ENCODE results near the gene RGS19. TPM values are rescaled to one million over a fixed set of nuclear protein-coding genes. Genes with fewer than 3 reads are reported as not detected.

The RGS19 gene
- total and polyA plus RNA-seq, 7 donors: 2.0 to 5.7 (median 3.5) TPM

- peak overlapping the region; percentile 67 for H3K4me3 ChIP-seq
- peaks cover 20% of the 10 kb centered on the region for H3K4me1 ChIP-seq
- WGBS, 3 donors: 19 to 28% (median 23%) methylated on average over 13 of the region's 13 CpGs
- TF ChIP-seq CTCF (IDR thresholded peaks at IDR 0.05): no peak
- peaks cover 0 to 49% (median 12%) of the 10 kb centered on the region in 3 donors for H3K27me3 ChIP-seq (ENCODE audit: insufficient read depth in 3 of 3, low read length in 2 of 3)
- no peaks in the 10 kb centered on the region for H3K9me3 ChIP-seq
- H3K36me3 ChIP-seq (ENCODE audit: insufficient read depth in 1 of 2, low read depth in 1 of 2): no peaks in the 10 kb centered on the region
- ATAC-seq (no peak), DNase-seq (no peak)
- intact Hi-C loops (cut with DNase I): loop anchor here in 1 of 2 donors (2.0 kb wide), 1 partner anchor 38 kb away; no protein-coding TSS in a partner anchor
- H3K27ac ChIP-seq: no peak overlapping the region
Measured at GRCh38 chr20:64082820-64083377, 3.6 kb upstream of the RGS19 start.

- H3K36me3 ChIP-seq (ENCODE audit: insufficient read depth in 1 of 2, low read depth in 1 of 2): no peaks in the 10 kb centered on the region
- no peak for TF ChIP-seq CTCF (IDR thresholded peaks at IDR 0.05)
- intact Hi-C loops (cut with DNase I): loop anchor here in 1 of 2 donors (2.0 kb wide), 1 partner anchor 39 kb away; no protein-coding TSS in a partner anchor
- H3K4me1 ChIP-seq: peaks cover 20% of the 10 kb centered on the region
- no peak overlapping the region for H3K4me3 ChIP-seq
- WGBS, 3 donors: 38 to 45% (median 42%) methylated on average over 12 to 13 of the region's 13 CpGs
- no peak overlapping the region for H3K27ac ChIP-seq
- H3K27me3 ChIP-seq (ENCODE audit: insufficient read depth in 3 of 3, low read length in 2 of 3): peaks cover 0 to 45% (median 10%) of the 10 kb centered on the region in 3 donors
- ATAC-seq (no peak), DNase-seq (no peak)
- no peaks in the 10 kb centered on the region for H3K9me3 ChIP-seq
Measured at GRCh38 chr20:64082126-64082731, 2.9 kb upstream of the RGS19 start.

- WGBS, 3 donors: 83 to 87% (median 83%) methylated on average over 6 of the region's 6 CpGs
- Histone ChIP-seq H3K9me3 (no peaks in the 10 kb centered on the region), H3K27ac (no peak overlapping the region), H3K27me3 (ENCODE audit: insufficient read depth in 3 of 3, low read length in 2 of 3) (peaks cover 0 to 42% (median 10%) of the 10 kb centered on the region in 3 donors), H3K4me3 (no peak overlapping the region), H3K36me3 (ENCODE audit: insufficient read depth in 1 of 2, low read depth in 1 of 2) (no peaks in the 10 kb centered on the region), H3K4me1 (peaks cover 20% of the 10 kb centered on the region)
- DNase-seq: no peak
- TF ChIP-seq CTCF (IDR thresholded peaks at IDR 0.05): no peak
- ATAC-seq: no peak
- intact Hi-C loops (cut with DNase I): no loop called here
Measured at GRCh38 chr20:64081624-64081964, 2.3 kb upstream of the RGS19 start.

- no peak for TF ChIP-seq CTCF (IDR thresholded peaks at IDR 0.05)
- no peaks in the 10 kb centered on the region for H3K36me3 ChIP-seq (ENCODE audit: insufficient read depth in 1 of 2, low read depth in 1 of 2)
- WGBS, 3 donors: 82 to 85% (median 84%) methylated on average over 16 to 17 of the region's 17 CpGs
- ATAC-seq (no peak), DNase-seq (no peak)
- intact Hi-C loops (cut with DNase I): no loop called here
- H3K27me3 ChIP-seq (ENCODE audit: insufficient read depth in 3 of 3, low read length in 2 of 3): peaks cover 0 to 36% (median 10%) of the 10 kb centered on the region in 3 donors
- no peaks in the 10 kb centered on the region for H3K9me3 ChIP-seq
- H3K4me1 ChIP-seq: peaks cover 20% of the 10 kb centered on the region
- no peak overlapping the region for H3K4me3 ChIP-seq
- no peak overlapping the region for H3K27ac ChIP-seq
Measured at GRCh38 chr20:64080813-64081623, 1.7 kb upstream of the RGS19 start.
